Measurements from ENCODE around the gene SLC38A4. TPM values are rescaled to one million over a fixed set of nuclear protein-coding genes. Genes with fewer than 3 reads are reported as not detected.

SLC38A4 gene
- total RNA-seq, 1 donor from 2014 or later, result 1.9 TPM

DNA sequence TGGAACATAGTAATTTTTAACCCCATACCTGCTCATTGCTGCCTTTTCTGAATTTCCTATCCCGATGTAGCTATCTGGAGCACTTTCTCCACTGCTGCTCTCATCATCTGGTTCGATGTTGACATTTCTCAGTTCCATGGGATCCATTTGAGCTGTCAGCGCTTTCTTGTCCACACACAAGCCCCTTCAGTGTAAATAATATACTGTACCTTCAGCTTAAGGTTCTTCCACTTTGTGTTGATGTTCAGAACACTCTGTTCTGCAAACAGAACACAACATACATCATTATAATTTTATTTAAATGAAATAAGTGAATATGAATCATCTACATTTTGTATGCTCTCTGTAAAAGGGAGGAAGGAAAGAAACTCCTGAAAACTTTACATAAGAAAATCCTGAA lies 32.9 kb downstream of the SLC38A4 start:
- DNase-seq (no peak), ATAC-seq (no peak)
- Histone ChIP-seq H3K4me3 (no peak overlapping the region), H3K36me3 (no peaks in the 10 kb centered on the region), H3K9me3 (no peaks in the 10 kb centered on the region), H3K27me3 (no peaks in the 10 kb centered on the region), H3K4me1 (no peaks in the 10 kb centered on the region), H3K27ac (no peak overlapping the region)
- intact Hi-C loops (cut with DNase I), result no loop called here
- TF ChIP-seq, protein P1, sequence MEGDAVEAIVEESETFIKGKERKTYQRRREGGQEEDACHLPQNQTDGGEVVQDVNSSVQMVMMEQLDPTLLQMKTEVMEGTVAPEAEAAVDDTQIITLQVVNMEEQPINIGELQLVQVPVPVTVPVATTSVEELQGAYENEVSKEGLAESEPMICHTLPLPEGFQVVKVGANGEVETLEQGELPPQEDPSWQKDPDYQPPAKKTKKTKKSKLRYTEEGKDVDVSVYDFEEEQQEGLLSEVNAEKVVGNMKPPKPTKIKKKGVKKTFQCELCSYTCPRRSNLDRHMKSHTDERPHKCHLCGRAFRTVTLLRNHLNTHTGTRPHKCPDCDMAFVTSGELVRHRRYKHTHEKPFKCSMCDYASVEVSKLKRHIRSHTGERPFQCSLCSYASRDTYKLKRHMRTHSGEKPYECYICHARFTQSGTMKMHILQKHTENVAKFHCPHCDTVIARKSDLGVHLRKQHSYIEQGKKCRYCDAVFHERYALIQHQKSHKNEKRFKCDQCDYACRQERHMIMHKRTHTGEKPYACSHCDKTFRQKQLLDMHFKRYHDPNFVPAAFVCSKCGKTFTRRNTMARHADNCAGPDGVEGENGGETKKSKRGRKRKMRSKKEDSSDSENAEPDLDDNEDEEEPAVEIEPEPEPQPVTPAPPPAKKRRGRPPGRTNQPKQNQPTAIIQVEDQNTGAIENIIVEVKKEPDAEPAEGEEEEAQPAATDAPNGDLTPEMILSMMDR (IDR thresholded peaks at IDR 0.05), result no peak

DNA sequence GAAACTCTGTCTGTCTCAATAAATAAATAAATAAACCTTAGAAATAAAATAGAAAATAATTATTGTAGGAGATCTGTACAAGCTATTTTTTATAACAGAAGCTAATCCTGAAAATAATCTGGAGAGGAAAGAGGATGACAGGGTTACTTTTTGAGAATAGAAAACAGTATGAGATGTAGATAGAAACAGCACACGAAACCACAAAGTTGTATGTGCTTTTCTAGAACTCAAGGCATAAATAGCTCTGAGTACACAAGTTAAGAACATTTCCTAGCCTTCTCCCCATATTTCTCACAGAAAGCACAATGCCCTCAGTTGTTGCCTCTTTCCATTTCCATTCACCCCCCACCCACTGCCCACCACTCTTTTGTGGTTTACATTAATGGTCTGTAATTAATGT lies 35.7 kb downstream of the SLC38A4 start:
- no peak overlapping the region for H3K27ac ChIP-seq
- no peaks in the 10 kb centered on the region for H3K4me1 ChIP-seq
- H3K27me3 ChIP-seq, result no peaks in the 10 kb centered on the region
- TF ChIP-seq, protein P1 (IDR thresholded peaks at IDR 0.05), result no peak
- no peaks in the 10 kb centered on the region for H3K9me3 ChIP-seq
- intact Hi-C loops (cut with DNase I), result no loop called here
- DNase-seq (no peak), ATAC-seq (no peak)
- H3K36me3 ChIP-seq, result no peaks in the 10 kb centered on the region
- H3K4me3 ChIP-seq, result no peak overlapping the region

DNA sequence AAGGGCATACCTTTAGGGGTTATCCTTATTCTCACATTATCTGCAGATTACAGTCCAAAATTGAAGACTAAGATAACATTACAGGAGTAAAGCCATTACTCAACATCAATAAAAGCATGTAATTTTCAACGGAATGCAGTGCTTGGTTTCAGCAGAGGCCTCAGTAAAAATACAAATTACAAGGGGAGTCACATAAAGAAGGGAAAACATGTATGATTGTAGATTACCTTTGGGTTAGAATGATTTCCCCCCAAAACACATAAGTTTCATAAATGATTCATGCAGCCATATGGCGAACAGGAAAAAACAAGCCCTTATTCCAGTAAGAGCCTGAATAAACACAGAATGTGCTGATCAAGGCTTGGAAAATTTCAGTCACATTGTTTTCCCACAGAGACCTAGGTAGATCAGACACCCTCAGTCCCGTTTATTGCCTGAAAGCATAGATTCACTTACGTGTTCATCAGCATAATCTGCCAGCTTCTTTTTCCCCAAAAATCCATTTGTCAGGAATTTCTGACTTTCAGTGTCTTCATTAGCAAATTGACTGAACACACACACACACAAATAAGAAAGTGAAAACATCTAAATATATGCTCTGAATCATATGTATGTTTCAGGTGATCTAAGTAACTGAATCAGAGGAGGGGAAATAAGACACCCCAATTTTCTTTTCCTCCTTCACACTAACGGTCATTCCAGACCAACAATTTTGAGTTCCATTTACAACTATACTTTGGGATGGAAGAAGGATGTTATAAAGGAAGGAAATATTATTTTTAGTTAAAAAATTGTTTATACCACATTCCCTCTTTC lies 37.5 kb downstream of the SLC38A4 start:
- H3K4me3 ChIP-seq, result no peak overlapping the region
- H3K36me3 ChIP-seq, result no peaks in the 10 kb centered on the region
- DNase-seq (no peak), ATAC-seq (no peak)
- no peaks in the 10 kb centered on the region for H3K27me3 ChIP-seq
- intact Hi-C loops (cut with DNase I), result no loop called here
- H3K9me3 ChIP-seq, result no peaks in the 10 kb centered on the region
- TF ChIP-seq, protein P1 (IDR thresholded peaks at IDR 0.05), result no peak
- no peaks in the 10 kb centered on the region for H3K4me1 ChIP-seq
- H3K27ac ChIP-seq, result no peak overlapping the region

DNA sequence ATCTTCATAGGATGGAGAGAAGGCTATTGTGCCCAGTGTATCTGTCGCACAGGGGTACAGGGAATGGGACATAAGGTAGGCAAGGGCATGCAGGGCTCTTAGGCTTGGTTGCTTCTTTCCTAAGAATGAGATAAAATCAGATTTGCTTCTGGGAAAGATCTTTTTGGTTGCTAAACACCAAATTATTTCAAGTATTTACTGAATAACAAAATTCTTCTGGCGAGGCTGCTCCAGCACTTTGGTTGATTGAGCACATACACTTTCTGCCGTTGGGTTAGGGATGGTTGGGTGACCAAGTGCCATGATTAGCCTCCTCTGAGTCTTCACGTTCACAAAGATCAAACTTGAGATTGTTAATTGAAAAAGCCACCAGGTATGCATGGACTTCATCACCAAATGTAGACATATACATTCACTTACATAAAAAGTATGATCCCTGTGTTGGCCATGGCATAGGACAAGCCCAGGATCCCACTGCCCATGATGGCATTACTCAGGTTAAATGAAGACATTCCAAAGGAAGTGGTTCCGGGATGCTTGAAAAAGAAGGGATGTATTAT lies 38.2 kb downstream of the SLC38A4 start:
- Histone ChIP-seq H3K4me1 (no peaks in the 10 kb centered on the region), H3K36me3 (no peaks in the 10 kb centered on the region), H3K27ac (no peak overlapping the region), H3K4me3 (no peak overlapping the region), H3K9me3 (no peaks in the 10 kb centered on the region), H3K27me3 (no peaks in the 10 kb centered on the region)
- TF ChIP-seq, protein P1 (IDR thresholded peaks at IDR 0.05), result no peak
- intact Hi-C loops (cut with DNase I), result no loop called here
- DNase-seq, result no peak
- ATAC-seq, result no peak

DNA sequence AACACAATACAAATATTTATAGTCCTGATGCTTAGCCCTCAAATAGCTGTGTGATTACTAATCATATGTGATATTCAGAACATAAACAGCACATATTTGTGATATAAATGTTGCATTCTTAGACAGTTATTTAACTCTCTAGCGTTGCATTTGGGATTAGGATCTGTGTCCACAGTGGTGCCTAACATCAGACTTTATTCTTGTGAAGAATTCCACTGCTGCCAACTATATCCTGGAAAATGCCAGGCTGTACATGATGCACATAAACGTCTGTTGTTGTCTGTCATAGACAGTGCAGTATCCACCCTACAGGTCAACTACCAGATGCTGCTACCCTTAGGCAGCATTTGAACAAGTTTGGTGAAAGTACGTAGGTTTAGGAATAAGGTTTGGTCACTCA lies 39.0 kb downstream of the SLC38A4 start:
- ATAC-seq (no peak), DNase-seq (no peak)
- H3K36me3 ChIP-seq, result no peaks in the 10 kb centered on the region
- no peaks in the 10 kb centered on the region for H3K9me3 ChIP-seq
- no peaks in the 10 kb centered on the region for H3K27me3 ChIP-seq
- H3K27ac ChIP-seq, result no peak overlapping the region
- no peaks in the 10 kb centered on the region for H3K4me1 ChIP-seq
- TF ChIP-seq, protein P1 (IDR thresholded peaks at IDR 0.05), result no peak
- no peak overlapping the region for H3K4me3 ChIP-seq
- intact Hi-C loops (cut with DNase I), result no loop called here

Data from upper lobe of right lung (tissue), 1 donor.